RWPE2 (cell line): ENCODE data around the gene CHCHD6.

Source experiments
- ATAC-seq: fragments of 200-7000 bp; cut with Tn5 transposase; 3 replicates; pipeline ENCODE4 v1.9.1; 2021; ENCODE audit warnings: low read depth
- DNase-seq: peaks from one replicate; pipeline ENCODE4 v3.0.0-alpha.2; 2020; ENCODE audit warnings: low spot score
- H3K27ac ChIP-seq: fragments of 450-650 bp; 2 replicates; pipeline ENCODE4 v1.5.1; 2017; ENCODE audit warnings: mild to moderate bottlenecking; ENCODE audit not compliant: poor library complexity, severe bottlenecking
- H3K27me3 ChIP-seq: fragments of 250-450 bp; sonication (Bioruptor Pico); 2 replicates; pipeline ENCODE4 v1.5.1; 2021; ENCODE audit warnings: mild to moderate bottlenecking, moderate library complexity; ENCODE audit not compliant: insufficient read depth, poor library complexity, severe bottlenecking
- H3K36me3 ChIP-seq: fragments of 250-450 bp; sonication (Bioruptor Pico); 2 replicates; pipeline ENCODE4 v1.5.1; 2020; ENCODE audit warnings: low read depth, mild to moderate bottlenecking, moderate library complexity
- H3K4me1 ChIP-seq: fragments of 250-450 bp; sonication (Bioruptor Pico); 2 replicates; pipeline ENCODE4 v1.5.1; 2021; ENCODE audit warnings: mild to moderate bottlenecking, moderate library complexity; ENCODE audit not compliant: insufficient read depth, poor library complexity, severe bottlenecking
- H3K4me3 ChIP-seq: fragments of 250-450 bp; sonication (Bioruptor Pico); 2 replicates; pipeline ENCODE4 v1.5.1; 2021; ENCODE audit warnings: mild to moderate bottlenecking, moderate library complexity; ENCODE audit not compliant: severe bottlenecking
- H3K9me3 ChIP-seq: fragments of 250-450 bp; sonication (Bioruptor Pico); 2 replicates; pipeline ENCODE4 v1.5.1; 2021; ENCODE audit warnings: mild to moderate bottlenecking, moderate library complexity; ENCODE audit not compliant: severe bottlenecking
- TF ChIP-seq, protein P1 (sequence below): fragments of 450-650 bp; IDR thresholded peaks from one replicate; pipeline ENCODE4 v1.5.1; 2017; ENCODE audit warnings: mild to moderate bottlenecking, moderate library complexity; ENCODE audit not compliant: poor library complexity, severe bottlenecking

Gene CHCHD6

DNA sequence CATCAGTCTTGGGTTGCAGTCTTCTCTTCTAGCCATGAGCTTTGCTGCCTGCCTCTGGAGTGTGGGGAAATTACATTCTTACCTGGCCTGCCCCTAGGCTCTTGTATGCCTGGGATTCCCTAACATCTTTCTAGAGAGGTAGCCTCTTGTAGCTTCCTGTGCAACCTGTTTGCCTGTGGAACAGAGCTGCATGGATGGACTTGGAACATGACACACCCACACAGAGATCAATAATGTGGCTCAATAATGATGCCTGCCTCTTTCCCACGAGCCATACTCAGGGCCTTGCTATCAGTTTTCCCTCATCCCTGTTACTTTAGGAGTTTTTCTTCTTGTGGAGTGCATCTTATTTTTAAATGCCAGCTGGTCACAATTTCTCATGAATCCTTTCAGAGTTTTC lies 11.4 kb downstream of the CHCHD6 start:
- no peak overlapping the region for H3K27ac ChIP-seq
- no peaks in the 10 kb centered on the region for H3K4me1 ChIP-seq
- ATAC-seq (no peak), DNase-seq (no peak)
- no peaks in the 10 kb centered on the region for H3K27me3 ChIP-seq
- H3K4me3 ChIP-seq, result no peak overlapping the region
- H3K36me3 ChIP-seq, result no peaks in the 10 kb centered on the region
- TF ChIP-seq, protein P1, sequence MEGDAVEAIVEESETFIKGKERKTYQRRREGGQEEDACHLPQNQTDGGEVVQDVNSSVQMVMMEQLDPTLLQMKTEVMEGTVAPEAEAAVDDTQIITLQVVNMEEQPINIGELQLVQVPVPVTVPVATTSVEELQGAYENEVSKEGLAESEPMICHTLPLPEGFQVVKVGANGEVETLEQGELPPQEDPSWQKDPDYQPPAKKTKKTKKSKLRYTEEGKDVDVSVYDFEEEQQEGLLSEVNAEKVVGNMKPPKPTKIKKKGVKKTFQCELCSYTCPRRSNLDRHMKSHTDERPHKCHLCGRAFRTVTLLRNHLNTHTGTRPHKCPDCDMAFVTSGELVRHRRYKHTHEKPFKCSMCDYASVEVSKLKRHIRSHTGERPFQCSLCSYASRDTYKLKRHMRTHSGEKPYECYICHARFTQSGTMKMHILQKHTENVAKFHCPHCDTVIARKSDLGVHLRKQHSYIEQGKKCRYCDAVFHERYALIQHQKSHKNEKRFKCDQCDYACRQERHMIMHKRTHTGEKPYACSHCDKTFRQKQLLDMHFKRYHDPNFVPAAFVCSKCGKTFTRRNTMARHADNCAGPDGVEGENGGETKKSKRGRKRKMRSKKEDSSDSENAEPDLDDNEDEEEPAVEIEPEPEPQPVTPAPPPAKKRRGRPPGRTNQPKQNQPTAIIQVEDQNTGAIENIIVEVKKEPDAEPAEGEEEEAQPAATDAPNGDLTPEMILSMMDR, result no peak
- no peaks in the 10 kb centered on the region for H3K9me3 ChIP-seq

DNA sequence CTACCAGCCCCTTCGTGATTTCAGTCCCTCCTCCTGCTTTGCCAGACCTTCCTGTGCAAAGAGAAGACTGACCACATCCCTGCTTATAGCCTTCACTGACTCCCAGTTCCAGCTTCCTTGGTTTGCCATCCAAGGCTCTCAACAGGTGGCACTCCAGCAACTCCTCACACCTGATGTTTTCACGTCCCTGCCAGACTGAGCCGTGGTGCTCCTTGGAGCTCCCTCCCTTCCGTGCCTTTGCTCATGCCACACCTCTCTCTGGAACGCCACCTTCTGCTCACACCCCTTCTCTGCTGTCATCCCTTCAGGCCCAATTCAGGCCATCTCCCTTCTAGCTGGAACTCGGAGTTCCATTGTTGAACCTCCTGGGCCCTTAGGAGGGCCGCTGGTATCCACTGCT lies 12.0 kb downstream of the CHCHD6 start:
- no peaks in the 10 kb centered on the region for H3K9me3 ChIP-seq
- no peak for ATAC-seq

DNA sequence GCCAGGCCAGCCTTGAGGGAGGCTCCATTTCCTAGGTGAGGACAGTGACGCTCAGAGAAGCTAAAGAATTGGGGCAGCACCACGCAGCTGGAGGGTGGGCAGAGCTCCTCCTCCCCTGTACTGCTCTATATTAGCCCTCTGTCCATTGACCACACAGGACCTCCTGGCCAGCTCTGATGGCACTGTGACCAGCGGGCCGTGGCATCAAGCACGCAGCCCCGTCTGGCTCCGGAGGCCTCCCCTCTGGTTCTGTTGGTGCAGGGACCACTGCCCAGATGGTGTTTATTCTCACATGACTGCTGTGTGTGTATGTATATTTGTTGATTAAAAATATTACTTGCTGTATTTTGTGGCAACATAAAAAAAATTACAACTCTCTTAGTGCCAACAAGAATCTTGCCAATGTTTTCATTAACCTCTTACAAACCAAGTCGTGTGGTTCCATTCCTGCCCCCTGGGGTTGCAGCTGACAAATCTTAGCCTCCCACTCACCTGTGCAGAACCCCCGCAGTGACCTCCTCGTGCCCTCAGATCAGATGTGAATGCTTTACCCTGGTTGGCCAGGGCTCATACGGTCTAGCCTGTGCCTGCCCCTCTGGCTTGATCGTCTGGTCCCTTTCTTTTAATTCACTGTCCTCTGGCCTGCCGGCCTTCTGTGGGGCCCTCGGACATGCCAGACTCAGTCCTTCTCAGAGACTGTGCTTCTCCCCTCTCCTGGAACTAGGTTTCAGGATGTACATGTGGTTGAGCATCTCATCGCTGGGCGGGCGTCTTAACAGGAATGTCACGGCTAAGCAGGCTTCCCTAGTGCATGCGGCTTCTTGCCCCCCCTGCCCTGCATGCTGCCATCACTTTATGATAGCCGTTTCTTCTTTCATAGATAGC lies 14.8 kb downstream of the CHCHD6 start:
- Histone ChIP-seq H3K27ac (no peak overlapping the region), H3K4me3 (no peak overlapping the region), H3K4me1 (no peaks in the 10 kb centered on the region), H3K9me3 (no peaks in the 10 kb centered on the region), H3K36me3 (no peaks in the 10 kb centered on the region), H3K27me3 (no peaks in the 10 kb centered on the region)
- DNase-seq, result no peak
- no peak for ATAC-seq
- TF ChIP-seq, protein P1, result no peak

More for the DNA sequence above, 12.0 kb downstream of the CHCHD6 start:
- Histone ChIP-seq H3K27me3 (no peaks in the 10 kb centered on the region), H3K4me3 (no peak overlapping the region), H3K36me3 (no peaks in the 10 kb centered on the region), H3K4me1 (no peaks in the 10 kb centered on the region), H3K27ac (no peak overlapping the region)
- TF ChIP-seq, protein P1, result no peak
- DNase-seq, result no peak

DNA sequence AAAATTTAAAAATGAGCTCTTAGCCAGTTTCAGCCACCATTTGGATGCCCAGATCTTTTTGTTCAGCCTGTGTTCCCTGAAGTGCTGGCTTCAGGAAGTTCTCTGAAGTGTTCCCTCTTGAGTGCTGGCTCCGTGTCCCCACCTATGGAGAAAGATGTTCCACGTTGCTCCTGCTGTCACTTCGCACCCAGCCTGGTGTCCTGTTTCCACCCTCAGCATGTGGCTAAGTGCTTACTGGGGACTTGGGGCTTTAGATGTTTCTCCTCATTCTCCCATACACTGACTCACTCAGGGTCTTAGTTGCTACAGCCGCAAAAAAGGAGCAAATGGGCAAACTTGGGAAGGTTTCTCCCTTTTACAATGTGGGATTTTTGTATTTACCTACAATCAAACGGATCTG lies 16.6 kb downstream of the CHCHD6 start:
- Histone ChIP-seq H3K27ac (no peak overlapping the region), H3K9me3 (no peaks in the 10 kb centered on the region), H3K4me1 (no peaks in the 10 kb centered on the region), H3K36me3 (no peaks in the 10 kb centered on the region; the same call in 1 of the 2 replicates), H3K4me3 (no peak overlapping the region), H3K27me3 (no peaks in the 10 kb centered on the region)
- no peak for ATAC-seq
- TF ChIP-seq, protein P1, result no peak
- DNase-seq, result no peak

DNA sequence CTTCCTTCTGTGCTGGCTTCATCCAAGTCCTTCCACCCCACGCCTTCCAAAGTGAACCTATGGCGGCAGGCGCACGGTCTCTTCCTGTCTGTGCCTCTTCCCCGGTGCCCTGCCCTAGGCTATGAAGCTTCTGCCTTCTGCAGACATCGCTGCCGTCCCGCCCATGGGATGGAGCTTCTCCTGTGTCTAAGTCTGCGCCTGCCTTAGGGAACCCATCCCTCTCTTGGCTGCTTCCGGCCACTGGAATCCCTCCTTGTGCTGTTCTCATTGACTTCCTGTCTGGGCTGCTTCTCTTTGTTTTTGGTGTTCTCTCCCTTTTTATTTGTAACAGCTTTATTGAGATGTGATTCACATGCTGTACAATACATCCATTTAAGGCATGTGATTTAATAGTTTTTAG lies 17.2 kb downstream of the CHCHD6 start:
- Histone ChIP-seq H3K4me3 (no peak overlapping the region), H3K9me3 (no peaks in the 10 kb centered on the region), H3K27ac (no peak overlapping the region), H3K36me3 (no peaks in the 10 kb centered on the region; the same call in 1 of the 2 replicates), H3K27me3 (no peaks in the 10 kb centered on the region), H3K4me1 (no peaks in the 10 kb centered on the region)
- DNase-seq (no peak), ATAC-seq (no peak)
- TF ChIP-seq, protein P1, result no peak
